ENCODE results near the gene ARMC10. TPM values are rescaled to one million over a fixed set of nuclear protein-coding genes. Genes with fewer than 3 reads are reported as not detected.
"Not testable (repeated sequence)": the region's sequence is repeated elsewhere in the genome, so short reads cannot be mapped to it uniquely, and the experiment has no call there.

Gene ARMC10
- polyA plus RNA-seq (2012; ENCODE audit: low read depth, missing spikeins): 15.7 TPM

GRCh38 chr7:103074519-103075336 is at the start of gene ARMC10, which contains the start of gene FBXL13:
TSS of gene ARMC10 (plus strand) at chr7:103075140. CDS start at chr7:103075273, 133 bp downstream.
TSS of gene FBXL13 (minus strand) at chr7:103074796.
- no peak for TF ChIP-seq POU2F2 (IDR thresholded peaks at IDR 0.05; ENCODE audit: low read depth, low read length)
- TF ChIP-seq TAF1 (IDR thresholded peaks at IDR 0.05; ENCODE audit: low read depth, low read length): peak; percentile 13; the same call in 1 of the 2 replicates
- TF ChIP-seq PAX5 (IDR thresholded peaks at IDR 0.05; ENCODE audit: insufficient read depth, low read length, severe bottlenecking): no peak
- TF ChIP-seq POLR2AphosphoS5 (IDR thresholded peaks at IDR 0.05; ENCODE audit: low read depth, low read length): peak; percentile 87
- 0 out of 2 replicates have a peak, but pooled peaks have one; percentile 0 for TF ChIP-seq SPI1 (IDR thresholded peaks at IDR 0.05; ENCODE audit: low read depth, low read length)
- TF ChIP-seq POLR2A (IDR thresholded peaks at IDR 0.05; ENCODE audit: low read depth, low read length): peak; percentile 88
- peak; percentile 77 for DNase-seq (ENCODE audit: insufficient read length, low spot score)
- peak; percentile 94 for FAIRE-seq

GRCh38 chr7:103025341-103025740 is 49.6 kb upstream of the ARMC10 start:
- no peak for DNase-seq (ENCODE audit: insufficient read length, low spot score)
- no peak for FAIRE-seq
- no peak for TF ChIP-seq POLR2AphosphoS5 (IDR thresholded peaks at IDR 0.05; ENCODE audit: low read depth, low read length)
- peak; percentile 72 for TF ChIP-seq SPI1 (IDR thresholded peaks at IDR 0.05; ENCODE audit: low read depth, low read length)

- DNase-seq (ENCODE audit: insufficient read length, low spot score): no peak
- FAIRE-seq: no peak
- no peak for TF ChIP-seq POLR2AphosphoS5 (IDR thresholded peaks at IDR 0.05; ENCODE audit: low read depth, low read length)
- TF ChIP-seq TAF1 (IDR thresholded peaks at IDR 0.05; ENCODE audit: low read depth, low read length): no peak
- TF ChIP-seq PAX5 (IDR thresholded peaks at IDR 0.05; ENCODE audit: insufficient read depth, low read length, severe bottlenecking): no peak
- no peak for TF ChIP-seq SPI1 (IDR thresholded peaks at IDR 0.05; ENCODE audit: low read depth, low read length)
- no peak for TF ChIP-seq POU2F2 (IDR thresholded peaks at IDR 0.05; ENCODE audit: low read depth, low read length)
- TF ChIP-seq POLR2A (IDR thresholded peaks at IDR 0.05; ENCODE audit: low read depth, low read length): no peak
These were observed 43.9 kb upstream of the ARMC10 start for GRCh38 chr7:103031024-103031423.

DNA sequence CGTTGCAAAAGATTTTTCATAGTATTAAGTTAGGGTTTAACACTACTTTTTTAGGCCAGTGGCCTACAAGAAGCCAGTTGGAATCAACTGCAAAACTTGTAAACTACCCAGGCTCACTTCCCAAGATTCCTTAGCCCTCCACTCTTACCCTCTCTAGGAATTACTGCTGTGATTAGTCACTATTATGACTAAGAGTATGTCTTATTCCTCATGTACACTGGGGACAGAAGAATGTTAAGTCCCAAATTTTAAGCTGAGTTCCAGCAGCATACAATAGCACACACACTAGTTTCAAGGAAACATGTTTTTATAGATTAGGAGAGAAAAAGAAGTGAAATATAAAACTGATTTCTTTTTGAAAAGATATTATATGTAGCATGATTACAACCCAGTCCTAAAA is 43.2 kb upstream of the ARMC10 start:
- FAIRE-seq: no peak
- TF ChIP-seq POU2F2 (IDR thresholded peaks at IDR 0.05; ENCODE audit: low read depth, low read length) (no peak), POLR2AphosphoS5 (IDR thresholded peaks at IDR 0.05; ENCODE audit: low read depth, low read length) (no peak), PAX5 (IDR thresholded peaks at IDR 0.05; ENCODE audit: insufficient read depth, low read length, severe bottlenecking) (no peak), TAF1 (IDR thresholded peaks at IDR 0.05; ENCODE audit: low read depth, low read length) (no peak), SPI1 (IDR thresholded peaks at IDR 0.05; ENCODE audit: low read depth, low read length) (no peak), POLR2A (IDR thresholded peaks at IDR 0.05; ENCODE audit: low read depth, low read length) (no peak)
- DNase-seq (ENCODE audit: insufficient read length, low spot score): no peak

GRCh38 chr7:103034318-103034717 is 40.6 kb upstream of the ARMC10 start:
- DNase-seq (ENCODE audit: insufficient read length, low spot score); FAIRE-seq: not testable (repeated sequence)

DNA sequence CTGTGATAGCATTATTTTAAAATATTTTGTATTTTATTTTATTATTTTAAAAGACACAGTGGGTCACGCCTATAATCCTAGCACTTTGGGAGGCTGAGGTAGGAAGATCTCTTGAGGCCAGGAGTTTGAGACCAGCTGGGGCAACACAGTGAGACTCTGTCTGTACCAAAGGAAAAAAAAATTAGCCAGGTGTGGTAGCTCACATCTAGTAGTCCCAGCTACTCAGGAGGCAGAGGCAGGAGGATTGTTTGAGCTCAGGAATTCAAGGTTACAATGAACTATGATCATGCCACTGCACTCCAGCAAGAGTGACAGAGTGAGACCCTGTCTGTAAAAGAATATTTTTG is 37.5 kb upstream of the ARMC10 start:
- FAIRE-seq (no peak), DNase-seq (ENCODE audit: insufficient read length, low spot score) (no peak)
- no peak for TF ChIP-seq POLR2A (IDR thresholded peaks at IDR 0.05; ENCODE audit: low read depth, low read length)
- TF ChIP-seq PAX5 (IDR thresholded peaks at IDR 0.05; ENCODE audit: insufficient read depth, low read length, severe bottlenecking): no peak
- no peak for TF ChIP-seq POU2F2 (IDR thresholded peaks at IDR 0.05; ENCODE audit: low read depth, low read length)
- TF ChIP-seq TAF1 (IDR thresholded peaks at IDR 0.05; ENCODE audit: low read depth, low read length): no peak
- no peak for TF ChIP-seq POLR2AphosphoS5 (IDR thresholded peaks at IDR 0.05; ENCODE audit: low read depth, low read length)
- TF ChIP-seq SPI1 (IDR thresholded peaks at IDR 0.05; ENCODE audit: low read depth, low read length): no peak

GRCh38 chr7:103037823-103038739 is 36.9 kb upstream of the ARMC10 start:
- not testable (repeated sequence) for DNase-seq (ENCODE audit: insufficient read length, low spot score)

DNA sequence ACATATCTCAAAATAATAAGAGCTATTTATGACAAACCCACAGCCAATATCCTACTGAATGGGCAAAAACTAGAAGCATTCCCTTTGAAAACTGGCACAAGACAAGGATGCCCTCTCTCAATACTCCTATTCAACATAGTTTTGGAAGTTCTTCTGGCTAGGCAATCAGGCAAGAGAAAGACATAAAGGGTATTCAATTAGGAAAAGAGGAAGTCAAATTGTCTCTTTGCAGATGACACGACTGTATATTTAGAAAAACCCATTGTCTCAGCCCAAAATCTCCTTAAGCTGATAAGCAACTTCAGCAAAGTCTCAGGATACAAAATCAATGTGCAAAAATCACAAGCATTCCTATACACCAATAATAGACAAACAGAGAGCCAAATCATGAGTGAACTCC is 33.1 kb upstream of the ARMC10 start:
- not testable (repeated sequence) for FAIRE-seq; DNase-seq (ENCODE audit: insufficient read length, low spot score)
- TF ChIP-seq SPI1 (IDR thresholded peaks at IDR 0.05; ENCODE audit: low read depth, low read length): 0 out of 2 replicates have a peak, but pooled peaks have one; percentile 6

More at GRCh38 chr7:103037823-103038739, 36.9 kb upstream of the ARMC10 start:
- FAIRE-seq: not testable (repeated sequence)

DNA sequence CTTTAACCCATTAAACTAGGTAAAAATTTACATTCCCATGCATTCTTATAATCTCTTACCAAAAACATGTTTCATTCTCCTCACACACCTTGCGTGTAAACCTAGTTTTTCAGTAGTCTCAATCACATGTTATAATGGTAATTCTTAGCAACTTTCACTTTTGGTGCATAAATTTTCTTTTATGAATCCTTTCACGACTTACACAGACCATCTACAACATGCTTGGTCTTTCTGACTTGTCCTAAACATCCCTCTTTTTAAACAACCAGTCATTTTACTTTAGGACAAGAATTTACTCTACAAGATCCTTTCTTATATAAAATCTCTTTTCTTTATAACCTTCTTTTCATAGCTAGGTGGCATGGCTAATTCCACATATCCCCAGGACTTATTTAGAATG is 26.1 kb upstream of the ARMC10 start:
- FAIRE-seq: no peak
- no peak for TF ChIP-seq POU2F2 (IDR thresholded peaks at IDR 0.05; ENCODE audit: low read depth, low read length)
- DNase-seq (ENCODE audit: insufficient read length, low spot score): no peak

DNA sequence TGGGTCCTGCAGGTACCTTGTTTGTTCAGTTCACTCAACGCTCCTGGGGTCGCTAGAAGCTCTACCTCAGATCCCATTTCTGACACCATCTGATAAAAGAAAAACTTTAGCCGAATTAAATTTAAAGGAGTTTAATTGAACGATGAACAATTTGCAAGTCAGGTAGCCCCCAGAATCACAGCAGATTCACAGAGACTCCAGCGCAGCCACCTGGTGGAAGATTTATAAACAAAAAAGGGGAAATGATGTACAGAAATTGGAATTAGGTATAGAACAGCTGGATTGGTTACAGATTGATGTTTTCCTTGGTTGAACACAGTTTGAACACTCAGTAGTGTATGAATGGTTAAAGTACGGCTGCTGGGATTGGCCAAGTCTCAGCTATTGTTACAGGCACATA is 23.4 kb upstream of the ARMC10 start:
- FAIRE-seq: no peak
- DNase-seq (ENCODE audit: insufficient read length, low spot score): no peak
- TF ChIP-seq POU2F2 (IDR thresholded peaks at IDR 0.05; ENCODE audit: low read depth, low read length): no peak
- TF ChIP-seq POLR2A (IDR thresholded peaks at IDR 0.05; ENCODE audit: low read depth, low read length): no peak
- no peak for TF ChIP-seq PAX5 (IDR thresholded peaks at IDR 0.05; ENCODE audit: insufficient read depth, low read length, severe bottlenecking)
- no peak for TF ChIP-seq SPI1 (IDR thresholded peaks at IDR 0.05; ENCODE audit: low read depth, low read length)
- TF ChIP-seq POLR2AphosphoS5 (IDR thresholded peaks at IDR 0.05; ENCODE audit: low read depth, low read length): no peak
- no peak for TF ChIP-seq TAF1 (IDR thresholded peaks at IDR 0.05; ENCODE audit: low read depth, low read length)

DNA sequence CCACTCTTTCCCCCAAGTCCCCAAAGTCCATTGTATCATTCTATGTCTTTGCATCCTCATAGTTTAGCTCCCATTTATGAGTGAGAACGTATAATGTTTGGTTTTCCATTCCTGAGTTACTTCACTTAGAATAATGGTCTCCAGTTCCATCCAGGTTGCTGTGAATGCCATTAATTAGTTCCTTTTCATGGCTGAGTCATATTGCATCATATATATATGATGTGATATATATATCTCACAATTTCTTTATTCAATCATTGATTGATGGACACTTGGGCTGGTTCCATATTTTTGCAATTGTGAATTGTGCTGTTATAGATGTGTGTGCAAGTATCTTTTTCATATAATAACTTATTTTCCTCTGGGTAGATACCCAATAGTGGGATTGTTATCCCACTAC is 18.9 kb upstream of the ARMC10 start:
- not testable (repeated sequence) for FAIRE-seq; DNase-seq (ENCODE audit: insufficient read length, low spot score)
